Measurements from ENCODE around the gene MBP. TPM values are rescaled to one million over a fixed set of nuclear protein-coding genes. Genes with fewer than 3 reads are reported as not detected.

The MBP gene
- total RNA-seq, 4 donors from 2014 or later, result 28.6 to 55.0 (median 50.4) TPM

DNA sequence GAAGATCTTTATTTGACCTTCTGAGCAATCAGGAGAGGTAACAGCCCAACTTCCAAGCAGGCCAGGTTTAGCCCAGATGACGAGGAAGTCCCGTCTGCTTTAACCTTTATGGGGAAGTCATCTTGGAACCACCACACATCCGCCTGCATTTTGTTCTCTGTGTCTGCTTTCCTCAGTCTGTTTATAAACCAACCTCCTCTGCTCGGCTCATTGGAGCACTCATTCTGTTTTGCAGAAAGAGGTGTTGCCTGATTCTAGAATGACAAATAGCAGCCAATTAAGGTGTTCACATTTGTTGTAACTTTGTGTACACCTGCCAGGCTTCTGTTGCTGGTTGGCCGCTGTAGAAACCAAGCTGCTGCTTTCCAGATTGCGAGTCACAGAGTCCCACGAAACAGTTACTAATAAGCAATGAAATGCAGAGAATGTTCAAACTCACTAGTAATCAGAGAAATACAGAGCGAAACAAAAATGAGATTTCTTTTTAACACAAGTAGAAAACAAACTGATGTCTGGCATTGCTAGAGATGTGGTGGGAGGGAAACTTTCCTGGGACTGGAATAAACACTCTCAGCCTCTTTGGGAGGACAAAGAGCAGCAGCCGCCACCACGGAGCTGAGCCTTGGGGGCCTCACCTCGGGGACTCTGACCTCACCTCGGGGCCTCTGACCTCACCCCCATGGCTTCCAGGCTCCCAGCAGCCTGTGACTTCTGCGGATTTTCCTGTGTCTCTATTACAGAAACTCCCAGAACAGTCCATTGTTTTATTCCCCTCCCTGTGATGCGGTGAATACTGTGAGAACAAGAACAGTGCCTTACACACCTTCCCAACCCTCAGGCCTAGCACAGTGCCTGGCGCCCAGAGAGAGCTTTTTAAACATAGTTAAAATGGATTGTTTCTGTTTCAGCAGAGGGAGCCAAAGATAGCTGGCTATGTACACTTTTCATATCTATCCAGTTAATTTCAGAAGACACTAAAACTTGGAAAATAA lies 64.0 kb downstream of the MBP start:
- intact Hi-C loops (cut with DNase I; ENCODE audit: low total_unique reads) (loop anchor here (10.0 kb wide), 1 partner anchor 574 kb away; the partner anchor contains the start of gene ZNF516), in situ Hi-C loops (cut with MboI; ENCODE audit: low sequenced_read_pairs in 4 of 4) (loop anchor here in 2 of 4 donors (5.0 to 25.0 kb wide), 3 partner anchors 66 to 144 kb away; partner anchors contain the start of gene MBP (in 1 of the 2))
- Histone ChIP-seq H3K4me1 (peaks cover 46 to 48% of the 10 kb centered on the region in 2 donors), H3K9me3 (no peaks in the 10 kb centered on the region), H3K36me3 (no peaks in the 10 kb centered on the region), H3K27ac (peak overlapping the region; percentile 62 to 81 (median 76)), H3K4me3 (no peak overlapping the region), H3K27me3 (no peaks in the 10 kb centered on the region)
- ATAC-seq, result peak in 1 of 2 donors; percentile 14
- DNase-seq, result no peak
- TF ChIP-seq POLR2A (IDR thresholded peaks at IDR 0.05), result no peak
- TF ChIP-seq, protein P1, sequence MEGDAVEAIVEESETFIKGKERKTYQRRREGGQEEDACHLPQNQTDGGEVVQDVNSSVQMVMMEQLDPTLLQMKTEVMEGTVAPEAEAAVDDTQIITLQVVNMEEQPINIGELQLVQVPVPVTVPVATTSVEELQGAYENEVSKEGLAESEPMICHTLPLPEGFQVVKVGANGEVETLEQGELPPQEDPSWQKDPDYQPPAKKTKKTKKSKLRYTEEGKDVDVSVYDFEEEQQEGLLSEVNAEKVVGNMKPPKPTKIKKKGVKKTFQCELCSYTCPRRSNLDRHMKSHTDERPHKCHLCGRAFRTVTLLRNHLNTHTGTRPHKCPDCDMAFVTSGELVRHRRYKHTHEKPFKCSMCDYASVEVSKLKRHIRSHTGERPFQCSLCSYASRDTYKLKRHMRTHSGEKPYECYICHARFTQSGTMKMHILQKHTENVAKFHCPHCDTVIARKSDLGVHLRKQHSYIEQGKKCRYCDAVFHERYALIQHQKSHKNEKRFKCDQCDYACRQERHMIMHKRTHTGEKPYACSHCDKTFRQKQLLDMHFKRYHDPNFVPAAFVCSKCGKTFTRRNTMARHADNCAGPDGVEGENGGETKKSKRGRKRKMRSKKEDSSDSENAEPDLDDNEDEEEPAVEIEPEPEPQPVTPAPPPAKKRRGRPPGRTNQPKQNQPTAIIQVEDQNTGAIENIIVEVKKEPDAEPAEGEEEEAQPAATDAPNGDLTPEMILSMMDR (IDR thresholded peaks at IDR 0.05 in 4 of 5, conservative IDR thresholded peaks at IDR 0.05 in 1 of 5), result no peak

DNA sequence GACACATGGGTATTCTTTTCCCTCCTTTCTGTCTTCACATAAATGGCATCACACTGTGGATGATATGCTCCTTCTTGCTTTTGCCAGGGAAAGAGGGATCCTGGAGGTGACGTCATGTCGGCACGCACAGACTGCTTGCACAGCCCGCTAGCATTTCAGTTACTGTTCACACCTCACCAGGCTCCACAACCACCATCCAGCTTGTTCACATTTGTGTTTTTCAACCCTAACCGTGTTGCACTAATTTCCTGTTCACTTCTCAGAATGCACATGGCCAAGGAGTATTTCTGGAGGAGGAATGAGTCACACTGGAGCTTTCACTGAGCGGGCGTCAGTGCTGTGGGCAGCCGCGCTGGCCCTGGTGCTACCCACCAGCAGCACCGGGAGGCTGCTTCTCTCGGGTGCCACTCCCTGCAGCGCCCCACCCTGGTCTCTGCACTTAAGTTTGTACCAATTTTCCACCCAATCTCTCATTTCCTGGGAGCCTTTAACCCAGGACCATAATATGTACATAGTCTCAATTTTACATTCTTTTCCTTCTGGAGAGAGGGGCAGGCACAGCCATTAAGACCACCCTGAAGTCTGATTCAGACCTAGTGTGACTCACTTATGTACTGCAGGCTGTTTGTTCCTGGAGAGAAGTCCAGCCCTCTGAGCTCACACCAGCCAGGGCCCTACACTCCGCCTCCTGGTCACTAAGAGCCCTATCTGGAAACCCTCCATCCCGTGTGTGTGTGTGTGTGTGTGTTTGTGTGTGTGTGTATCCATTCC lies 65.1 kb downstream of the MBP start:
- ATAC-seq (peak; percentile 83), DNase-seq (peak; percentile 68 to 74)
- H3K36me3 ChIP-seq, result no peaks in the 10 kb centered on the region
- H3K27me3 ChIP-seq, result no peaks in the 10 kb centered on the region
- peaks cover 40 to 45% of the 10 kb centered on the region in 2 donors for H3K4me1 ChIP-seq
- intact Hi-C loops (cut with DNase I; ENCODE audit: low total_unique reads), result loop anchor here (10.0 kb wide), 1 partner anchor 573 kb away; the partner anchor contains the start of gene ZNF516
- H3K4me3 ChIP-seq, result no peak overlapping the region
- in situ Hi-C loops (cut with MboI; ENCODE audit: low sequenced_read_pairs in 4 of 4), result loop anchor here in 2 of 4 donors (5.0 to 25.0 kb wide), 3 partner anchors 67 to 145 kb away; partner anchors contain the start of gene MBP (in 1 of the 2)
- TF ChIP-seq, protein P1 (IDR thresholded peaks at IDR 0.05 in 4 of 5, conservative IDR thresholded peaks at IDR 0.05 in 1 of 5), result peak in 2 of 5 experiments; percentile 17 to 31
- peak; percentile 55 to 69 for TF ChIP-seq POLR2A (IDR thresholded peaks at IDR 0.05)
- peak overlapping the region; percentile 62 to 81 (median 76) for H3K27ac ChIP-seq
- H3K9me3 ChIP-seq, result no peaks in the 10 kb centered on the region

DNA sequence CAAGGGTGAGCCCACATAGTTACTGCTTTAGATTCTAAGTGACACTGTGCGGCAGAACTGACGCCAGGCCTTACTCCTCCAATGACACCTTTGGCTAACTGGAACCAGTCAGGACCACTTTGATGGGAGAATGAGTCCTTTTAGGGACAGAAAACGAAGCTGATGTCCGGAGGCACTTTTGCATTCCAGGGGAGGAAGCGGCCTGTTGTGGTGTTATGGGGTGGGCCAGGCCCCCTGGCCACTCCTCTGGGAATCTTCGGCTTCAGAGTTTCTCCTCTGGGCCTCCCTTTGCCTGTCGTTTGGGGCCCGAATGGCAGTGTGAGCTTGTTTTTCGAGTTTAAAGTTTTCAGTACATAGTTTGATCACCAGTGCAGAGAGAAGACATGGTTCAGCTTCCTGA lies 65.9 kb downstream of the MBP start:
- no peaks in the 10 kb centered on the region for H3K27me3 ChIP-seq
- H3K9me3 ChIP-seq, result no peaks in the 10 kb centered on the region
- in situ Hi-C loops (cut with MboI; ENCODE audit: low sequenced_read_pairs in 4 of 4) (loop anchor here in 2 of 4 donors (5.0 to 25.0 kb wide), 3 partner anchors 68 to 146 kb away; partner anchors contain the start of gene MBP (in 1 of the 2)), intact Hi-C loops (cut with DNase I; ENCODE audit: low total_unique reads) (loop anchor here (10.0 kb wide), 1 partner anchor 572 kb away; the partner anchor contains the start of gene ZNF516)
- DNase-seq, result no peak
- no peak overlapping the region for H3K4me3 ChIP-seq
- TF ChIP-seq POLR2A (IDR thresholded peaks at IDR 0.05), result no peak
- TF ChIP-seq, protein P1 (IDR thresholded peaks at IDR 0.05 in 4 of 5, conservative IDR thresholded peaks at IDR 0.05 in 1 of 5), result no peak
- peak overlapping the region; percentile 62 to 81 (median 76) for H3K27ac ChIP-seq
- H3K4me1 ChIP-seq, result peaks cover 38 to 43% of the 10 kb centered on the region in 2 donors
- no peaks in the 10 kb centered on the region for H3K36me3 ChIP-seq
- no peak for ATAC-seq

DNA sequence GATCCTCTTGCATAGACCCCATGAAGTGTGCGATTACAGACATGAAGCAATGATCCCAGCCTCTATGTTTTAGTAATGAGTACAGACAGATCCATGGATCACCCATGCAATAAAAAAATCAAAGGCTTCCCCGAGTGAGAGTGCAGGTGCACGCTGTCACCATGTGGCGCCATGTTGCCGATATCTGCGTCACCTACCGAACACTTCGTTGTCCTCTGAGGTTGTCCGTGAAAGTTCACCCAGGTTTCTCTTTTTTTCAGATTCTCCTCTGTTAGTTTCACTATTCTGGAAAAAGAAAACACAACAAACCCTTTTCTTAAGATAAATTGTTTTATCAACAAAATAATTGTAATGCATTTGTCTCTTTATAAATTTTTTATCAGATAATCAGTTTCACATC lies 66.5 kb downstream of the MBP start:
- ATAC-seq, result no peak
- Histone ChIP-seq H3K27me3 (no peaks in the 10 kb centered on the region), H3K9me3 (no peaks in the 10 kb centered on the region), H3K4me1 (peaks cover 36 to 37% of the 10 kb centered on the region in 2 donors), H3K27ac (peak overlapping the region; percentile 62 to 81 (median 76)), H3K4me3 (no peak overlapping the region), H3K36me3 (no peaks in the 10 kb centered on the region)
- TF ChIP-seq, protein P1 (IDR thresholded peaks at IDR 0.05 in 4 of 5, conservative IDR thresholded peaks at IDR 0.05 in 1 of 5), result no peak
- TF ChIP-seq POLR2A (IDR thresholded peaks at IDR 0.05), result no peak
- in situ Hi-C loops (cut with MboI; ENCODE audit: low sequenced_read_pairs in 4 of 4) (loop anchor here in 2 of 4 donors (5.0 to 25.0 kb wide), 3 partner anchors 69 to 146 kb away; partner anchors contain the start of gene MBP (in 1 of the 2)), intact Hi-C loops (cut with DNase I; ENCODE audit: low total_unique reads) (loop anchor here (10.0 kb wide), 1 partner anchor 571 kb away; the partner anchor contains the start of gene ZNF516)
- no peak for DNase-seq

All from gastrocnemius medialis (tissue), 4 donors.